ENCODE measurements around the gene GPN1. TPM values are rescaled to one million over a fixed set of nuclear protein-coding genes. Genes with fewer than 3 reads are reported as not detected.

The GPN1 gene
- total and polyA plus RNA-seq, 10 donors: 18.0 to 29.4 (median 23.9) TPM

- Histone ChIP-seq H3K4me1 (peaks cover 0 to 34% (median 6%) of the 10 kb centered on the region in 6 donors), H3K4me3 (no peak overlapping the region), H3K27me3 (replicated peaks in 1 of 7) (no peaks in the 10 kb centered on the region), H3K9me3 (no peaks in the 10 kb centered on the region), H3K27ac (no peak overlapping the region), H3K36me3 (peaks cover 4 to 96% (median 53%) of the 10 kb centered on the region in 6 donors)
- TF ChIP-seq POLR2AphosphoS5 (IDR thresholded peaks at IDR 0.05) (no peak), CTCF (IDR thresholded peaks at IDR 0.05 in 8 of 11, conservative IDR thresholded peaks at IDR 0.05 in 3 of 11) (no peak), POLR2A (IDR thresholded peaks at IDR 0.05) (no peak)
- intact Hi-C loops (cut with DNase I; ENCODE audit: low total_unique reads): no loop called here
- 92 to 100% (median 100%) methylated on average over 1 of the region's 1 CpG for WGBS, 5 donors
- DNase-seq: no peak
Observed at GRCh38 chr2:27687232-27687631, 58.4 kb downstream of the GPN1 start.

- TF ChIP-seq POLR2A (IDR thresholded peaks at IDR 0.05) (no peak), POLR2AphosphoS5 (IDR thresholded peaks at IDR 0.05) (no peak), CTCF (IDR thresholded peaks at IDR 0.05 in 8 of 11, conservative IDR thresholded peaks at IDR 0.05 in 3 of 11) (no peak)
- 76 to 93% (median 90%) methylated on average over 2 of the region's 2 CpGs for WGBS, 5 donors
- H3K36me3 ChIP-seq: peaks cover 4 to 98% (median 53%) of the 10 kb centered on the region in 6 donors
Observed at GRCh38 chr2:27689424-27689823, 60.6 kb downstream of the GPN1 start.

GRCh38 chr2:27690052-27690451 lies 61.2 kb downstream of the GPN1 start:
- H3K27ac ChIP-seq: no peak overlapping the region
- H3K36me3 ChIP-seq: peaks cover 4 to 98% (median 57%) of the 10 kb centered on the region in 6 donors

More at GRCh38 chr2:27689424-27689823, 60.6 kb downstream of the GPN1 start:
- intact Hi-C loops (cut with DNase I; ENCODE audit: low total_unique reads): no loop called here
- Histone ChIP-seq H3K27me3 (replicated peaks in 1 of 7) (no peaks in the 10 kb centered on the region), H3K9me3 (no peaks in the 10 kb centered on the region), H3K4me3 (no peak overlapping the region), H3K27ac (no peak overlapping the region), H3K4me1 (peaks cover 0 to 16% (median 0%) of the 10 kb centered on the region in 6 donors)
- DNase-seq: no peak

GRCh38 chr2:27697660-27698059 lies 68.8 kb downstream of the GPN1 start:
- TF ChIP-seq CTCF (IDR thresholded peaks at IDR 0.05 in 8 of 11, conservative IDR thresholded peaks at IDR 0.05 in 3 of 11): no peak
- TF ChIP-seq POLR2A (IDR thresholded peaks at IDR 0.05): no peak
- TF ChIP-seq POLR2AphosphoS5 (IDR thresholded peaks at IDR 0.05): no peak
- Histone ChIP-seq H3K4me3 (no peak overlapping the region), H3K27me3 (replicated peaks in 1 of 7) (no peaks in the 10 kb centered on the region), H3K36me3 (peaks cover 0 to 66% (median 28%) of the 10 kb centered on the region in 6 donors), H3K4me1 (no peaks in the 10 kb centered on the region), H3K27ac (no peak overlapping the region), H3K9me3 (no peaks in the 10 kb centered on the region)
- no peak for DNase-seq
- WGBS, 5 donors: 81 to 93% (median 86%) methylated on average over 1 of the region's 1 CpG
- intact Hi-C loops (cut with DNase I; ENCODE audit: low total_unique reads): no loop called here

More at GRCh38 chr2:27690052-27690451, 61.2 kb downstream of the GPN1 start:
- Histone ChIP-seq H3K27me3 (replicated peaks in 1 of 7) (no peaks in the 10 kb centered on the region), H3K4me1 (peaks cover 0 to 12% (median 0%) of the 10 kb centered on the region in 6 donors), H3K4me3 (no peak overlapping the region), H3K9me3 (no peaks in the 10 kb centered on the region)
- intact Hi-C loops (cut with DNase I; ENCODE audit: low total_unique reads): no loop called here
- DNase-seq: no peak
- no peak for TF ChIP-seq CTCF (IDR thresholded peaks at IDR 0.05 in 8 of 11, conservative IDR thresholded peaks at IDR 0.05 in 3 of 11)
- TF ChIP-seq POLR2A (IDR thresholded peaks at IDR 0.05): no peak
- TF ChIP-seq POLR2AphosphoS5 (IDR thresholded peaks at IDR 0.05): no peak

Small RNA genes within 50 kb of the gene (small RNA-seq; reads per million reads assigned to genes)
- gene RF00340: 0 reads per million in 4 donors

Other genes with a start within 250 kb of the GPN1 start
- 10 to 100 TPM; 13.6 to 20.2 (median 17.7) TPM for gene ZNF513, start 248.3 kb upstream of the GPN1 start, total RNA-seq
- 10 to 100 TPM; 14.2 to 29.0 (median 26.7) TPM for gene ZNF513, start 248.3 kb upstream of the GPN1 start, polyA plus RNA-seq
- gene PPM1G, start 219.5 kb upstream of the GPN1 start, total RNA-seq: 10 to 100 TPM; 44.9 to 59.3 (median 49.9) TPM
- 10 to 100 TPM; 36.0 to 51.2 (median 45.0) TPM for gene PPM1G, start 219.5 kb upstream of the GPN1 start, polyA plus RNA-seq
- gene NRBP1, start 200.4 kb upstream of the GPN1 start, total RNA-seq: 10 to 100 TPM; 57.8 to 82.0 (median 68.2) TPM
- gene NRBP1, start 200.4 kb upstream of the GPN1 start, polyA plus RNA-seq: 10 to 100 TPM; 41.8 to 52.9 (median 42.5) TPM
- 1 to 10 TPM in 6 of 7 donors, not detected in 1; 2.2 to 5.4 (median 3.3) TPM for gene KRTCAP3, start 186.7 kb upstream of the GPN1 start, total RNA-seq
- gene KRTCAP3, start 186.7 kb upstream of the GPN1 start, polyA plus RNA-seq: 1 to 10 TPM; 2.5 to 5.7 (median 4.5) TPM
- gene IFT172, start 139.3 kb upstream of the GPN1 start, total RNA-seq: 10 to 100 TPM; 25.1 to 44.3 (median 34.5) TPM
- gene IFT172, start 139.3 kb upstream of the GPN1 start, polyA plus RNA-seq: 10 to 100 TPM; 14.4 to 48.4 (median 36.1) TPM
- gene FNDC4, start 133.8 kb upstream of the GPN1 start, total RNA-seq: 10 to 100 TPM in 2 of 7 donors, 1 to 10 TPM in 5; 2.6 to 10.9 (median 8.1) TPM
- 1 to 10 TPM; 3.3 to 7.9 (median 4.2) TPM for gene FNDC4, start 133.8 kb upstream of the GPN1 start, polyA plus RNA-seq
- 1 to 10 TPM in 6 of 7 donors, under 1 TPM in 1; 0.33 to 6.7 (median 3.3) TPM for gene GCKR, start 132.2 kb upstream of the GPN1 start, total RNA-seq
- gene GCKR, start 132.2 kb upstream of the GPN1 start, polyA plus RNA-seq: 1 to 10 TPM in 2 of 3 donors, under 1 TPM in 1; 0.59 to 3.4 (median 3.3) TPM
- gene ZNF512, start 46.0 kb upstream of the GPN1 start, total RNA-seq: 10 to 100 TPM; 31.6 to 61.8 (median 38.4) TPM
- gene ZNF512, start 46.0 kb upstream of the GPN1 start, polyA plus RNA-seq: 10 to 100 TPM; 16.7 to 17.5 (median 17.2) TPM
- 1 to 10 TPM; 2.1 to 7.8 (median 4.0) TPM for gene CCDC121, start within 50 bp of the GPN1 start, total RNA-seq
- 1 to 10 TPM; 1.5 to 3.5 (median 1.7) TPM for gene CCDC121, start within 50 bp of the GPN1 start, polyA plus RNA-seq
- gene SUPT7L, start 34.6 kb downstream of the GPN1 start, total RNA-seq: 10 to 100 TPM; 28.7 to 42.1 (median 31.3) TPM
- 10 to 100 TPM; 22.9 to 31.1 (median 30.7) TPM for gene SUPT7L, start 34.6 kb downstream of the GPN1 start, polyA plus RNA-seq
- gene SLC4A1AP, start 34.8 kb downstream of the GPN1 start, total RNA-seq: 10 to 100 TPM; 17.3 to 25.4 (median 21.4) TPM
- 10 to 100 TPM; 10.5 to 13.5 (median 11.1) TPM for gene SLC4A1AP, start 34.8 kb downstream of the GPN1 start, polyA plus RNA-seq
- gene MRPL33, start 142.7 kb downstream of the GPN1 start, total RNA-seq: 10 to 100 TPM; 48.3 to 94.6 (median 69.2) TPM
- 100 to 1,000 TPM in 2 of 3 donors, 10 to 100 TPM in 1; 95.6 to 166 (median 131) TPM for gene MRPL33, start 142.7 kb downstream of the GPN1 start, polyA plus RNA-seq

Measured in spleen (tissue), 11 donors.